ENCODE results near the gene DPP8.
A peak's percentile ranks its signal among the peaks of the same experiment; 100 is the strongest.

The DPP8 gene

GRCh38 chr15:65402961-65403360 lies 114.5 kb downstream of the DPP8 start:
- Histone ChIP-seq H2AFZ (ENCODE audit: low read depth, low read length) (no peak overlapping the region), H3K36me3 (ENCODE audit: insufficient read depth, low read length) (no peaks in the 10 kb centered on the region), H3K27me3 (ENCODE audit: insufficient read depth, low read length, poor library complexity) (no peaks in the 10 kb centered on the region), H3K9me3 (ENCODE audit: insufficient read depth, low read length, severe bottlenecking) (no peaks in the 10 kb centered on the region), H4K20me1 (ENCODE audit: insufficient read depth, low read length) (0 out of 2 replicates have a peak, but pooled peaks cover 3% of the 10 kb centered on the region), H3K9ac (ENCODE audit: low read depth, low read length) (no peak overlapping the region), H3K4me1 (ENCODE audit: insufficient read depth, low read length) (0 out of 2 replicates have a peak, but pooled peaks cover 4% of the 10 kb centered on the region), H3K79me2 (ENCODE audit: insufficient read depth, low read length) (no peaks in the 10 kb centered on the region), H3K4me3 (ENCODE audit: low read depth in 1 of 2, low read length in 2 of 2) (no peak overlapping the region), H3K4me2 (ENCODE audit: insufficient read depth, low read length) (no peak overlapping the region), H3K27ac (ENCODE audit: low read length) (no peak overlapping the region)
- TF ChIP-seq EZH2 (IDR thresholded peaks at IDR 0.05; ENCODE audit: borderline replicate concordance, low read depth, low read length, severe bottlenecking) (no peak), CTCF (IDR thresholded peaks at IDR 0.05; ENCODE audit: borderline replicate concordance, extremely low read depth, low read length, poor library complexity, severe bottlenecking) (no peak)
- DNase-seq (no peak), ATAC-seq (ENCODE audit: insufficient read depth, low read depth) (no peak)

DNA sequence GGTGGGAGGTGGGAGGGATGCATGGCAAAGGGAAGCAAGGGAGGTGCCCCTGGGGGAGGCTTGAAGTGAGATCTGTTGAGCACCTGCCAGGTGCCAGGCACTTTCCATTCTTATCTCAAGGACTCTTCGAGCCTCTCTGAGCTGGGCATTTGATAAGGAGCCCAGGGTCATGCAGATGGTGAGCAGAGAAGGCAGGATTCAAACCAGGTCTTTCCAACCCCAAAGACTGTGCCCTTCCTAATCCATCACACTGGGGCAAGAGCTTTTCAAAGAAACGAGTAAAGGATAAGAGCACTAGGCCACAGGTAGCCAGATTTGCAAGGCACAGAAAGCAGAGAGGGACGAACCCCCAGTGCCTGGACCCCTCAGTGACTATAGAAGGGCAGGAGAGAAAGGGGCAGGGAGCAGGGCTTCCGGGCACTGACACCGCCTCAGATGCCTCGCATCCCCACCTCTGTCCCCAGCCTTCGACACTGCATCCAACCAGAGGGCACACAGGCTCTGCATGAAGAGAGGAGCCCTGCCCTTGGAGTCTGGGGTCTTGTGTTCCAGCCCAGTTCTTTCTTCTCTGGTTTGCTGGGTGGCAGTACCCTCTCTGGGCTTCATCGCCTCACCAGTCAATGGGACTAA lies 115.8 kb downstream of the DPP8 start:
- no peak overlapping the region for H3K4me2 ChIP-seq (ENCODE audit: insufficient read depth, low read length)
- H4K20me1 ChIP-seq (ENCODE audit: insufficient read depth, low read length) = 0 out of 2 replicates have a peak, but pooled peaks cover 3% of the 10 kb centered on the region
- H2AFZ ChIP-seq (ENCODE audit: low read depth, low read length) = no peak overlapping the region
- H3K4me3 ChIP-seq (ENCODE audit: low read depth in 1 of 2, low read length in 2 of 2) = no peak overlapping the region
- no peak overlapping the region for H3K9ac ChIP-seq (ENCODE audit: low read depth, low read length)
- 0 out of 2 replicates have a peak, but pooled peaks cover 4% of the 10 kb centered on the region for H3K4me1 ChIP-seq (ENCODE audit: insufficient read depth, low read length)
- ATAC-seq (ENCODE audit: insufficient read depth, low read depth) = 0 out of 3 replicates have a peak, but pooled peaks have one; percentile 5
- no peaks in the 10 kb centered on the region for H3K9me3 ChIP-seq (ENCODE audit: insufficient read depth, low read length, severe bottlenecking)
- DNase-seq = no peak
- no peaks in the 10 kb centered on the region for H3K79me2 ChIP-seq (ENCODE audit: insufficient read depth, low read length)
- TF ChIP-seq EZH2 (IDR thresholded peaks at IDR 0.05; ENCODE audit: borderline replicate concordance, low read depth, low read length, severe bottlenecking) (no peak), CTCF (IDR thresholded peaks at IDR 0.05; ENCODE audit: borderline replicate concordance, extremely low read depth, low read length, poor library complexity, severe bottlenecking) (no peak)
- H3K27me3 ChIP-seq (ENCODE audit: insufficient read depth, low read length, poor library complexity) = no peaks in the 10 kb centered on the region
- H3K27ac ChIP-seq (ENCODE audit: low read length) = no peak overlapping the region
- H3K36me3 ChIP-seq (ENCODE audit: insufficient read depth, low read length) = no peaks in the 10 kb centered on the region

DNA sequence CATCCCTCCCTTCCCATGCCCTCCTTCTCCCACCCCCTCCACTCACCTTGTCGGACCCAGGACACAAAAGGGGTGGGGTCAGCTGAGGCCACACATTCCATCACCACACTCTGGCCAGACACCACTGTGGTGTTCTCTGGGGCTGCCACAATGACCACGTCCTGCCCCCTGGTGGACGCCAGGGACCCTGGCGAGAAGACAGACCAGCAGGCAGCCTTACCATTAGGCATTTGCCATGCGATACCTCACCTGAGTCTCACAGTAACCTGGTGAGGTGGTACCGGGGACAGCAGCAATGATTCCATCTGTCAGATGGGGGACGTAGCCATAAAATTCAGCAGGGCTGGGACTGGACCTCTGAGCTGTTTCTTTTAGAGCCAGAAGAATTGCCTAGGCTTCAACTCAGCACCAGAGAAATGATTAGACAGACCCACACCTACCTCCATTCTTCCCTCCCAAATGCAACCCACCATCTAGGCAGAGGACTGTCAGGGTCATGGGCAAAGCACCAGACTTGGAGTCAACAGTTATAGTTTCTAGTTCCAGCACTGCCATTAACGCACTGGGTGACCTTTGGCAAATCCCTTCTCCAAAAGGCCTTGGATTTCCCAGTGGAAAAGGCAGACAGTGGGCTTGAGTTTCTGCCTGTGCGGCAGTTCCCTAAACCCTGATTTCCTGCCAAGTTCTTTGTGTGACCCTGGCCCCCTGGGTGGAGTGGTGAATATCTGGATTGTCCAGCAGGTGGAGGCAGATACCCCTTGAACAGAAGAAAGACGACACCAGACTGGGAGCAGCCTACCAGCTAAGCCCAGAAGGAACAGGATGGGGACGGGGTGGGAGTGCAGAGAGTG lies 116.5 kb downstream of the DPP8 start:
- Histone ChIP-seq H3K9me3 (ENCODE audit: insufficient read depth, low read length, severe bottlenecking) (no peaks in the 10 kb centered on the region), H4K20me1 (ENCODE audit: insufficient read depth, low read length) (0 out of 2 replicates have a peak, but pooled peaks cover 3% of the 10 kb centered on the region), H2AFZ (ENCODE audit: low read depth, low read length) (peak overlapping the region; percentile 49; the same call in 1 of the 2 replicates), H3K4me1 (ENCODE audit: insufficient read depth, low read length) (0 out of 2 replicates have a peak, but pooled peaks cover 4% of the 10 kb centered on the region), H3K79me2 (ENCODE audit: insufficient read depth, low read length) (no peaks in the 10 kb centered on the region), H3K4me3 (ENCODE audit: low read depth in 1 of 2, low read length in 2 of 2) (no peak overlapping the region), H3K27me3 (ENCODE audit: insufficient read depth, low read length, poor library complexity) (no peaks in the 10 kb centered on the region), H3K9ac (ENCODE audit: low read depth, low read length) (no peak overlapping the region), H3K36me3 (ENCODE audit: insufficient read depth, low read length) (no peaks in the 10 kb centered on the region), H3K27ac (ENCODE audit: low read length) (no peak overlapping the region), H3K4me2 (ENCODE audit: insufficient read depth, low read length) (peak overlapping the region; percentile 15; the same call in 1 of the 2 replicates)
- ATAC-seq (ENCODE audit: insufficient read depth, low read depth) = peak; percentile 90
- TF ChIP-seq CTCF (IDR thresholded peaks at IDR 0.05; ENCODE audit: borderline replicate concordance, extremely low read depth, low read length, poor library complexity, severe bottlenecking) (peak; percentile 76), EZH2 (IDR thresholded peaks at IDR 0.05; ENCODE audit: borderline replicate concordance, low read depth, low read length, severe bottlenecking) (no peak)
- peak; percentile 69 for DNase-seq

Data from DND-41 (cell line).